Measurements from ENCODE around the gene PRSS23. TPM values are rescaled to one million over a fixed set of nuclear protein-coding genes. Genes with fewer than 3 reads are reported as not detected.

PRSS23 gene
- total RNA-seq, 2 experiments from 2014 or later, result 0.35 to 0.38 TPM

DNA sequence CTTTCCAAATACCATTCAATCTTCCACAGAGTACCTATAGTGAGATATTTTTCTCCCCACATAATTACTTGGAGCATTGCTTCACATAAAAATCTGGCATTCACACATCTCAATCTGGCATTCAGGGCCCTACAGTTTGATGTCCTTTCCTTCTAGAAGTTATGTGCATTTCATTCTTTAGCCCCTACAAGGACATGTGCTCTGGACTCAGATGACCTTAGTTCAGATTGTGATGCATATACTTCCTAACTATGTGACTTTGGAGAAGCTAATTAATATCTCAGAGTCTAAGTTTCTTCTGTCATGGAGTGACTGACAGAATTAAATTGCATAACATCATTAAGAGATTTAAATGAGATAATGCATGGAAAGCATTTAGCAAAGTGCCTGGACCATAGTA, 25.9 kb upstream of the PRSS23 start:
- Mint-ChIP-seq H3K9me3 (no peaks in the 10 kb centered on the region), H3K4me1 (ENCODE audit: low read depth) (no peaks in the 10 kb centered on the region), H3K27ac (no peak overlapping the region), H3K27me3 (ENCODE audit: low read depth) (peaks cover 10% of the 10 kb centered on the region), H3K36me3 (ENCODE audit: low read depth) (no peaks in the 10 kb centered on the region), H3K4me3 (no peak overlapping the region)
- intact Hi-C loops (cut with micrococcal nuclease), result no loop called here
- DNase-seq, result no peak
- CTCF ChIA-PET, result no interaction called here

DNA sequence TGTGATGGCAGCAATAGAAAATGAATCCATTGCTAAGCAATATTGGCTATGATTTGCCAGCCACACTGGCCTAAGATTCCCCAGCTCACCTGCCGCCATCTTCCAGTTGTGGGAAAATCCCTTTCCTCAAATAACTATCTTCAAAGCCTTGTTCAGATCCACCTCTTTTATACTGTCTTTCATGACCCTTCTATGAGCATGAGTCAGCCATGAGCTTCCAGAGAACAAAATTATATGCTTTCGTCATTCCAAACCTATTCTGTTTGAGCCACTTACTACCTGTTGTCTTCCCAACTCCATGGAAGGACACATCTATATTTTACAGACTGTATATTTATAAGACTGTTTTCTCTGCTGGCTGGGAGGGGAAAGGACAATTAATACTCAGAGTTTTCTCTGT, 25.0 kb upstream of the PRSS23 start:
- Mint-ChIP-seq H3K9me3 (no peaks in the 10 kb centered on the region), H3K27ac (no peak overlapping the region), H3K4me3 (no peak overlapping the region), H3K27me3 (ENCODE audit: low read depth) (peaks cover 19% of the 10 kb centered on the region), H3K36me3 (ENCODE audit: low read depth) (no peaks in the 10 kb centered on the region), H3K4me1 (ENCODE audit: low read depth) (no peaks in the 10 kb centered on the region)
- intact Hi-C loops (cut with micrococcal nuclease), result no loop called here
- no peak for DNase-seq
- CTCF ChIA-PET, result interaction anchor here (0.6 to 1.2 kb wide), 2 partner anchors 12 to 182 kb away, joined by 4 to 6 read pairs; no protein-coding TSS in a partner anchor

DNA sequence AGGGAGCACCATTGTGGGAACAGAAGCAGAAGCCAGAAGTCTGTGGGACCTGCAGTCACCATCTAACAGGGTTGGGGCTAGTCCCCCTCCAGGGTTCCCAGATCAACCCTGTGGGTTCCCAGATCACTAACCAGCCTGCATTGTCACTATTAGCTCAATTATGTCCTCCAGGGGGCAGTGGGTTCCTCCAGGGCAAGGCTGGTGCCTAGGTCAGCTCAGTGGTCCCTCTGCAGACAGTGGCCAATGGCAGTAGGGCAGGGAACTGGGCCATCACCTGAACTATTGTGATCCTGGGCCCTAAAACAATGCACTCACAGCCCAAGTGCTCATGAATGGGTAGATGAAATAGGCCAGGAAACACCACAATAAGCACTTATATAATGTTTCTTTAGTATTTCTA, 18.8 kb upstream of the PRSS23 start:
- CTCF ChIA-PET, result no interaction called here
- Mint-ChIP-seq H3K4me1 (ENCODE audit: low read depth) (no peaks in the 10 kb centered on the region), H3K36me3 (ENCODE audit: low read depth) (no peaks in the 10 kb centered on the region), H3K27me3 (ENCODE audit: low read depth) (peaks cover 22% of the 10 kb centered on the region), H3K4me3 (no peak overlapping the region), H3K9me3 (no peaks in the 10 kb centered on the region), H3K27ac (no peak overlapping the region)
- no peak for DNase-seq
- intact Hi-C loops (cut with micrococcal nuclease), result no loop called here

DNA sequence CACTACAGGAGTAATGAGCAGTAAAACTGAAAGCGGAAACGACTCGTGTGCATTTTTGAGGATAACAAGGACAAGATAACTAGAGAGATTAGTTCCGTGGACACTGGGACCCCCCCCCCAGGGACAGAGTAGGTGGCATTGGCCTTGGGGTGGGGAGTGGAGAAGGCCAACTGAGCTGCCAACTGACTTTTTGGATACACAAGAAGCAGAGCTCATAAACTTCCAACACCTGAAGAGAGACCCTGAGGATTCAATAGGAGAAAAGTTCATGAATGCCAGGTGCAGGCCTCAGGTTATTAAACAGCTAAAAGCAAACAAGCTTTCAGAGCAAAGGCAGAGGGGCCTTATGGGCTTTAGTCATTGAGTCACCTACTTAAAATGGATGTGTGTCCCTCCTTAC, 17.6 kb upstream of the PRSS23 start:
- Mint-ChIP-seq H3K4me1 (ENCODE audit: low read depth) (no peaks in the 10 kb centered on the region), H3K4me3 (no peak overlapping the region), H3K27ac (no peak overlapping the region), H3K27me3 (ENCODE audit: low read depth) (peaks cover 19% of the 10 kb centered on the region), H3K9me3 (no peaks in the 10 kb centered on the region), H3K36me3 (ENCODE audit: low read depth) (no peaks in the 10 kb centered on the region)
- no peak for DNase-seq
- CTCF ChIA-PET, result interaction anchor here (0.8 kb wide), 1 partner anchor 35 kb away, joined by 5 read pairs; no protein-coding TSS in a partner anchor
- intact Hi-C loops (cut with micrococcal nuclease), result no loop called here

DNA sequence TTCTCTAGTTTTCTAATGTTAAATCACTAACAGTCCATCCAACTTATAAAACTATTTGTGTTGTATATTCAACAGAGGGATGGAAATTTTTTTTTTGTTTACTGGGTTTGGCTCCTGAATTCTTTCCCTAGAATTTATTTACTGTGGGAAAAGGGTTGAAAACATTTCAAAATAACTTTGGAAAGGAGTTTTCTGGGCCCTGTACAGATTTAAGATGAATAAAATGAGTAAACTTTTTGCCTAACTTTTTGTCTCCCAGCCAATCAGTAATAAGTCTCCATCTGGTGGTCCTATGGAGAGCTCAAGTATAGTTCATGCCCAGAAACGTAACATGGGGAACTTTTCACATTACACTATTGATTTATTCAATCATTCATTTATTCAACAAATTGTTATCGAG, 16.7 kb upstream of the PRSS23 start:
- CTCF ChIA-PET, result interaction anchor here (0.9 to 1.1 kb wide), 2 partner anchors 23 to 176 kb away, joined by 3 read pairs; no protein-coding TSS in a partner anchor
- Mint-ChIP-seq H3K4me3 (no peak overlapping the region), H3K36me3 (ENCODE audit: low read depth) (no peaks in the 10 kb centered on the region), H3K4me1 (ENCODE audit: low read depth) (no peaks in the 10 kb centered on the region), H3K9me3 (no peaks in the 10 kb centered on the region), H3K27me3 (ENCODE audit: low read depth) (peaks cover 16% of the 10 kb centered on the region), H3K27ac (no peak overlapping the region)
- intact Hi-C loops (cut with micrococcal nuclease), result no loop called here
- DNase-seq, result no peak

DNA sequence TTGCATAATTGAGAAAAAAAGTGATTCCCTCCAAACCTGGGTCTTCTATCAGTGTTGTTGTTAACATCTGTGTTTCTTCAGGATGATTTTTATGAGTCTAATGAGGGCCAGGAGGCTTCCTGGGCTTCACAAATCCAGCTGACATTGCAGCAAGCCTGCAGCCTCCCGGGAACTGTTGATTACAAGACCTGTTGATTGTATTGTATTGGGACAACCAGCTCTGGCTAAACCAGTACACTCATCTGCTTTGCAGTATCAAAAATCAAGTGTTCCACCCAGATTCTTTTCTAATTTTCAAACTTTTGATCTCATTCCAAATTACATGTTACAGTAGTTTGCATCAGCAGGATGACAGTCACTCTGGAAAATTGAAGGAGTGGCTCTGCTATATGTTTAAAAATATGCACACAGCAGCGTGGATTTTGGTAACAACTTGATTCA, 16.1 kb upstream of the PRSS23 start:
- no peak overlapping the region for H3K27ac Mint-ChIP-seq
- CTCF ChIA-PET, result interaction anchor here (0.9 to 1.1 kb wide), 2 partner anchors 24 to 176 kb away, joined by 3 read pairs; no protein-coding TSS in a partner anchor
- no peaks in the 10 kb centered on the region for H3K4me1 Mint-ChIP-seq (ENCODE audit: low read depth)
- DNase-seq, result no peak
- intact Hi-C loops (cut with micrococcal nuclease), result no loop called here
- no peaks in the 10 kb centered on the region for H3K36me3 Mint-ChIP-seq (ENCODE audit: low read depth)
- no peaks in the 10 kb centered on the region for H3K9me3 Mint-ChIP-seq
- H3K4me3 Mint-ChIP-seq, result no peak overlapping the region
- peaks cover 16% of the 10 kb centered on the region for H3K27me3 Mint-ChIP-seq (ENCODE audit: low read depth)

DNA sequence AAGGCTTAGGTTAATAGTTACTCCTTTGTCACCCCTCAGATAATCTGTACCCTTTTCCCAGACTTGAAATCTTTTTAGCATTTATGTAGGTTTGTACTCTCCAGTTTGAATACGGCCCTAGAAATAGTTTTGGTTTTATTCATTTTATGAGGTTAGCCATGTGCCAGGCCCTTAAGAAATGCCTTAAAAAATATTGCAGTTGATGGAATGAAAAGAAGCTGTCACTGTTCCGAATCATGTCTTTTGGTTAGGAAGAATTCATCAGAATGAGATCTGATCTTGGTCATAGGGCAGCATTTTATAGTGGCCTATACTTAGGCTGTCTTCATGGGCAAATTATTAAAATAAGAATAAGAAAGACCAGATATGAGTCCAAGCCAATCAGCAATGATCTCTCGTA, 14.8 kb upstream of the PRSS23 start:
- no peaks in the 10 kb centered on the region for H3K36me3 Mint-ChIP-seq (ENCODE audit: low read depth)
- CTCF ChIA-PET, result no interaction called here
- H3K4me1 Mint-ChIP-seq (ENCODE audit: low read depth), result no peaks in the 10 kb centered on the region
- intact Hi-C loops (cut with micrococcal nuclease), result no loop called here
- H3K27ac Mint-ChIP-seq, result no peak overlapping the region
- no peaks in the 10 kb centered on the region for H3K9me3 Mint-ChIP-seq
- peaks cover 8% of the 10 kb centered on the region for H3K27me3 Mint-ChIP-seq (ENCODE audit: low read depth)
- no peak overlapping the region for H3K4me3 Mint-ChIP-seq
- DNase-seq, result no peak

DNA sequence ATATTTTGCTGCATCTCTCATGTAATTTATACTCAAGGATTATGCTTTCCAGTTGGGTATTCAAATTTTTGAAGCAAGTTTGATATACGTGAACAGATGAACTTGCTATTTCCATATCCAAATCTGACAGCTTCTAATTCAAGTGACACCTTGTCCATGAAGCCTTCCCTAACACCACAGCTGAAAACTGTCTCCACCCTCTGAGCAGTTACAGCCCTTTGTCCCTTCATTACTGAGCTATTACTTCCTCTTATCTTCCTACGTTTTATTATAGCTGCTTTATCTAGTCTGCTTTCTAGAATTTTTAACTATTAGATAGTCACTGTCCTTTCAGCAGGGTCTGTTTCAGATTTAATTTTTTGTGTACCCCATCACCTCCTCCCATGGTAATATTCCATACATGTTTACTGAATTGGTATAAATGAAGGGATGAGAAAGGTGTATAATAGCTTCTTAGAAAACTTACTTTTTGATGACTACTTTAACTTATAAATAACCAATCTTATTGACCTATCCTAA, 13.3 kb upstream of the PRSS23 start:
- no peaks in the 10 kb centered on the region for H3K4me1 Mint-ChIP-seq (ENCODE audit: low read depth)
- no peak for DNase-seq
- no peaks in the 10 kb centered on the region for H3K36me3 Mint-ChIP-seq (ENCODE audit: low read depth)
- CTCF ChIA-PET, result interaction anchor here (1.2 kb wide), 1 partner anchor 12 kb away, joined by 6 read pairs; no protein-coding TSS in a partner anchor
- no peaks in the 10 kb centered on the region for H3K9me3 Mint-ChIP-seq
- no peak overlapping the region for H3K4me3 Mint-ChIP-seq
- no peak overlapping the region for H3K27ac Mint-ChIP-seq
- intact Hi-C loops (cut with micrococcal nuclease), result no loop called here
- H3K27me3 Mint-ChIP-seq (ENCODE audit: low read depth), result peaks cover 6% of the 10 kb centered on the region

DNA sequence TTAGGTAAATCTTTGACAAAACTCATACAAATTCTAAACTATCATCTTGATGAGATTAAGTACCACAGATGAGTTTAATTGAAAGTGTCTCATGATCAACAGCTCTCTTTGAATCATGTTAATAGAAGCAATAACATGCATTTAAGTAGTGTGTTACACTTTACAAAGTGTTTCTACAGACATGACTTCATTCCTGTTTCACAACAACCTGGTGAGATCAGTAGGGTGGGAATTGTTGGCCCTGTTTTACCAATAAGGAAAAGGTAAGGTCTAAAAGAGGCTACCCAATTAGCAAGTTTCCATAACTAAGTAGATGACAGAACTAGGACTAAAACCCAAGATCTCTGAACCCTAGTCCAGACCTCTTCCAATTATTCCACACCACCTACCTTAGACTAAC, 12.7 kb upstream of the PRSS23 start:
- Mint-ChIP-seq H3K36me3 (ENCODE audit: low read depth) (no peaks in the 10 kb centered on the region), H3K9me3 (no peaks in the 10 kb centered on the region), H3K27ac (no peak overlapping the region), H3K4me3 (no peak overlapping the region), H3K27me3 (ENCODE audit: low read depth) (peaks cover 6% of the 10 kb centered on the region), H3K4me1 (ENCODE audit: low read depth) (no peaks in the 10 kb centered on the region)
- intact Hi-C loops (cut with micrococcal nuclease), result no loop called here
- no peak for DNase-seq
- CTCF ChIA-PET, result interaction anchor here (1.2 kb wide), 1 partner anchor 12 kb away, joined by 6 read pairs; no protein-coding TSS in a partner anchor

DNA sequence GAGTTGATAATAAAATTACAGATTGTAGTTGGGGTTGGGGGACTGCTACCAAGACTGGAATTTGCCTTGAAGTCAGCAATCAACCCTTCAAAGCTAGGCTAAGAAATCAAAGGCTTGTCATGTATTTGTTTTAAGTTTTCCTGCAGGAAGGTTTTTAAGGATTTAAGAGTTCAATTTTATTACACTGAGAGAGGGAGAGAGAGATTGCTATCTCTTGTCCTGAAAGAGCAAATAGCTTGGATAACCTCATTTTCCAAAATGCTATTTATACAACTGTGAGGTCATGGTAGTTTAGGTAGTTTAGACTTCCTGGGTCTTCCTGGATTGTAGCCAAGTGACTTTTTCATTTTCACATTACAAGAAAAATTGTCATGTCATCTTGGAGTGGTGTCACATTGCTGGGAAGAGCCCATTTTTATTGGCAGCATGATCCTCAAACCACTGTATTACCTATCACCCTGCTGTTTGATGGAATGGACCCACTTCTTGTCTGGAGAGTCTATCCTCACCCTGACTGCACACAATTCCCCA, 10.1 kb upstream of the PRSS23 start:
- H3K9me3 Mint-ChIP-seq, result no peaks in the 10 kb centered on the region
- intact Hi-C loops (cut with micrococcal nuclease), result no loop called here
- no peak overlapping the region for H3K4me3 Mint-ChIP-seq
- CTCF ChIA-PET, result no interaction called here
- H3K4me1 Mint-ChIP-seq (ENCODE audit: low read depth), result no peaks in the 10 kb centered on the region
- no peaks in the 10 kb centered on the region for H3K36me3 Mint-ChIP-seq (ENCODE audit: low read depth)
- H3K27ac Mint-ChIP-seq, result no peak overlapping the region
- no peak for DNase-seq
- peaks cover 9% of the 10 kb centered on the region for H3K27me3 Mint-ChIP-seq (ENCODE audit: low read depth)

DNA sequence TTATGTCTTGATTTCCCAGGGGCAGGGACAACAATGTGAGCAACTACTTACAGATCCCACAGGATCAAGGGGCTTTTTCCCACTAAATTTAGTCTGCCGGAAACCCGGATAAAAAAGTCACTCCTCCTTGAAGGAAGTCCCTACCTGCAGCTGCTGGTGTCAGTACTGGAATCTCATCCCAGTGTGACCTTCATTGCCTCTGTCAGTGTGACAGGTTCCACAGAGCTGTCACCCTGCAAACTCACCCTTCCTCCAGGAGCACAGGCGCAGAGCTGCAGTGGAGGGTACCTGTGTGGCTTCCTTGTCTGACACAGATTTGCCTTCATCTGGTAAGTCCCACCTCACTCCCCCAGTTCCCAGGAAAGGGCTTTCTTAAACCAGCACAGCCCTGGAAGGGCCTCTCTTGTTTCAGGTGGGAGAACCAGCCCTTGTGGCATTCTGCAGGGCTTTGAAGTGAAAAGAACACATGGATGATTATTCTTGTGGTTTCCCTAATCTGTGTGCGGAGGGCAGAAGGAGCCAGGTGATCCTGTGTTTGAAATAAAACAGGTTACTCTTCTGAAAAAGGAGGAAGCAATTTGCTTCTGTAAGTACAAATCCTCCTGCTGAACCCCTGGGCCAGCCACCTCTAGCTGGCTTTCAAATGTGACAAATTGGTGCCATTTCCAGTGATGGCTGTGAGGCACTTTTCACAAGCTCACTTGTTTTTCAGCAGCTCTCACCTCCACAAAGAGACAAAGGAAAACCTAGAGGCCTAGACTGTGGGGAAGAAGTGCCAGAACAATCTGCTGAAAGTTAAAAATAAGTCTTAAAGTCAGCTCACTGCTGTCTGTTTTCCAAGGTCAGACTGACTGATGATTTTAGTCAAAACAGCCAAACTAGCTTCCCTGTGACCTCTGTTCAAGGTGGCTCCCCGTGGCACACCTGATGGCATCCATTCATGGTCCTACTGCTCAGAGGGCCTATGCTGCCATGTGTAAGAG, 9.2 kb upstream of the PRSS23 start:
- no peak overlapping the region for H3K27ac Mint-ChIP-seq
- H3K27me3 Mint-ChIP-seq (ENCODE audit: low read depth), result peaks cover 15% of the 10 kb centered on the region
- no peak overlapping the region for H3K4me3 Mint-ChIP-seq
- H3K36me3 Mint-ChIP-seq (ENCODE audit: low read depth), result no peaks in the 10 kb centered on the region
- no peaks in the 10 kb centered on the region for H3K9me3 Mint-ChIP-seq
- H3K4me1 Mint-ChIP-seq (ENCODE audit: low read depth), result no peaks in the 10 kb centered on the region
- intact Hi-C loops (cut with micrococcal nuclease), result no loop called here
- DNase-seq, result no peak
- CTCF ChIA-PET, result interaction anchor here (0.6 kb wide), 1 partner anchor 393 kb away, joined by 3 read pairs; no protein-coding TSS in a partner anchor

DNA sequence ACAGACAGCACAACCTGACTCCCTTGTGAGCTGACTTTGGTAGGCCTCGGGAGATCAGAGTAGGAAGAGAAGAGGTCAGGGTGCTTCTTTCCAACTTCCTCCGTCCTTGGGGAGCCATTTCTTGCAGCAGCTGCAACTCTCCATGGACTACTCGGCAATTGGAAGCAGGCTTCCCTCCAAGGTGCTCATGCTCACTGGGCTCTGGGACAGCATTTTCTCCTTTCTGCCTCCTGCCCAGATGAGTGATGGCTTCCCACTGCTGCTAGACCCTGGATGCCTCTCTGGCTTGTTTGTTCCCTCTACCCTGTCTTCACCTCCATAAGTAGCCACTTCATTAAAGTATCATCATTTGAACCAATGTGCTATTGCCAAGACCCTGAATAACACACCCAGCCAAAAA, 8.2 kb upstream of the PRSS23 start:
- CTCF ChIA-PET, result interaction anchor here (0.6 to 2.4 kb wide), 2 partner anchors 184 to 394 kb away, joined by 3 to 8 read pairs; no protein-coding TSS in a partner anchor
- H3K27me3 Mint-ChIP-seq (ENCODE audit: low read depth), result peaks cover 21% of the 10 kb centered on the region
- H3K4me3 Mint-ChIP-seq, result no peak overlapping the region
- H3K36me3 Mint-ChIP-seq (ENCODE audit: low read depth), result no peaks in the 10 kb centered on the region
- no peaks in the 10 kb centered on the region for H3K4me1 Mint-ChIP-seq (ENCODE audit: low read depth)
- intact Hi-C loops (cut with micrococcal nuclease), result no loop called here
- H3K27ac Mint-ChIP-seq, result no peak overlapping the region
- H3K9me3 Mint-ChIP-seq, result no peaks in the 10 kb centered on the region
- DNase-seq, result no peak
